ENCODE data around the gene SYNJ1.
"Not testable (repeated sequence)": the region's sequence is repeated elsewhere in the genome, so short reads cannot be mapped to it uniquely, and the experiment has no call there.

The SYNJ1 gene

GRCh38 chr21:32612075-32612998, 115.5 kb downstream of the SYNJ1 start, which contains the start of gene CFAP298:
Gene CFAP298, minus strand, starts transcription at chr21:32612377. Its CDS starts 134 bp downstream, at chr21:32612243.
- DNase-seq (ENCODE audit: low read depth): peak; percentile 97

- peak; percentile 29 for DNase-seq (ENCODE audit: low read depth)
Observed at GRCh38 chr21:32611471-32611997, 116.3 kb downstream of the SYNJ1 start.

GRCh38 chr21:32610940-32611339, 116.9 kb downstream of the SYNJ1 start:
- not testable (repeated sequence) for DNase-seq (ENCODE audit: low read depth)

GRCh38 chr21:32608851-32609250, 119.0 kb downstream of the SYNJ1 start:
- no peak for DNase-seq (ENCODE audit: low read depth)

- DNase-seq (ENCODE audit: low read depth): no peak
Observed at GRCh38 chr21:32605469-32605868, 122.3 kb downstream of the SYNJ1 start.

GRCh38 chr21:32604464-32604863, 123.3 kb downstream of the SYNJ1 start:
- DNase-seq (ENCODE audit: low read depth): no peak

- no peak for DNase-seq (ENCODE audit: low read depth)
Observed at GRCh38 chr21:32603131-32603530, 124.7 kb downstream of the SYNJ1 start.

GRCh38 chr21:32602099-32602498, 125.7 kb downstream of the SYNJ1 start:
- no peak for DNase-seq (ENCODE audit: low read depth)

GRCh38 chr21:32599526-32599925, 128.3 kb downstream of the SYNJ1 start:
- no peak for DNase-seq (ENCODE audit: low read depth)

GRCh38 chr21:32599091-32599490, 128.7 kb downstream of the SYNJ1 start:
- no peak for DNase-seq (ENCODE audit: low read depth)

- peak; percentile 88 for DNase-seq (ENCODE audit: low read depth)
Observed at GRCh38 chr21:32597205-32597604, 130.6 kb downstream of the SYNJ1 start.

GRCh38 chr21:32595431-32595830, 132.4 kb downstream of the SYNJ1 start:
- DNase-seq (ENCODE audit: low read depth): no peak

- no peak for DNase-seq (ENCODE audit: low read depth)
Observed at GRCh38 chr21:32593690-32594089, 134.1 kb downstream of the SYNJ1 start.

- DNase-seq (ENCODE audit: low read depth): no peak
Observed at GRCh38 chr21:32592929-32593502, 134.8 kb downstream of the SYNJ1 start.

GRCh38 chr21:32590130-32590529, 137.7 kb downstream of the SYNJ1 start:
- no peak for DNase-seq (ENCODE audit: low read depth)

GRCh38 chr21:32587651-32588050, 140.2 kb downstream of the SYNJ1 start:
- no peak for DNase-seq (ENCODE audit: low read depth)

GRCh38 chr21:32587120-32587519, 140.7 kb downstream of the SYNJ1 start:
- no peak for DNase-seq (ENCODE audit: low read depth)

GRCh38 chr21:32585970-32586369, 141.8 kb downstream of the SYNJ1 start:
- DNase-seq (ENCODE audit: low read depth): no peak

- DNase-seq (ENCODE audit: low read depth): no peak
Observed at GRCh38 chr21:32585042-32585710, 142.6 kb downstream of the SYNJ1 start, which contains the start of gene TCP10L. Gene TCP10L, minus strand, starts transcription at chr21:32585523. Its CDS starts 1,219 bp downstream, at chr21:32584304.

- no peak for DNase-seq (ENCODE audit: low read depth)
Observed at GRCh38 chr21:32584472-32584871, 143.3 kb downstream of the SYNJ1 start.

GRCh38 chr21:32581732-32582131, 146.1 kb downstream of the SYNJ1 start:
- DNase-seq (ENCODE audit: low read depth): no peak

- DNase-seq (ENCODE audit: low read depth): no peak
Observed at GRCh38 chr21:32580949-32581348, 146.9 kb downstream of the SYNJ1 start.

All from iris pigment epithelial cell (primary cell).